ENCODE data around the gene TUT7.

The TUT7 gene

GRCh38 chr9:86286278-86286677, 67.9 kb downstream of the TUT7 start:
- Histone ChIP-seq H3K4me1 (ENCODE audit: control insufficient read depth, low read length) (peaks cover 35% of the 10 kb centered on the region), H3K9me2 (replicated peaks; ENCODE audit: control insufficient read depth, low read length) (no peaks in the 10 kb centered on the region), H3F3A (ENCODE audit: control insufficient read depth, insufficient read depth) (peaks cover 18% of the 10 kb centered on the region), H4K20me1 (ENCODE audit: control insufficient read depth, insufficient read depth, low read depth, low read length) (no peaks in the 10 kb centered on the region), H3K4me2 (ENCODE audit: low read length) (no peak overlapping the region), H3K36me3 (ENCODE audit: control insufficient read depth, low read length) (peaks cover 18% of the 10 kb centered on the region), H3K79me2 (ENCODE audit: control insufficient read depth, low read length) (peaks cover 7% of the 10 kb centered on the region), H3K4me3 (ENCODE audit: low read length) (no peak overlapping the region), H3K27me3 (ENCODE audit: control insufficient read depth, low read length) (no peaks in the 10 kb centered on the region), H3K9me3 (ENCODE audit: control insufficient read depth, insufficient read depth, low read length) (no peaks in the 10 kb centered on the region), H3K27ac (ENCODE audit: low read depth, low read length) (0 out of 2 replicates have a peak overlapping the region, but pooled peaks have one; percentile 45)
- TF ChIP-seq CTCF (IDR thresholded peaks at IDR 0.05; ENCODE audit: low read depth, low read length, poor library complexity, severe bottlenecking) (no peak), EZH2phosphoT487 (IDR thresholded peaks at IDR 0.05; ENCODE audit: borderline replicate concordance, low read length) (no peak)

GRCh38 chr9:86285261-86285660, 68.9 kb downstream of the TUT7 start:
- peaks cover 17% of the 10 kb centered on the region for H3K79me2 ChIP-seq (ENCODE audit: control insufficient read depth, low read length)
- H3K36me3 ChIP-seq (ENCODE audit: control insufficient read depth, low read length), result peaks cover 20% of the 10 kb centered on the region
- no peak for TF ChIP-seq CTCF (IDR thresholded peaks at IDR 0.05; ENCODE audit: low read depth, low read length, poor library complexity, severe bottlenecking)
- TF ChIP-seq EZH2phosphoT487 (IDR thresholded peaks at IDR 0.05; ENCODE audit: borderline replicate concordance, low read length), result no peak
- H3K4me2 ChIP-seq (ENCODE audit: low read length), result no peak overlapping the region
- H3K4me3 ChIP-seq (ENCODE audit: low read length), result no peak overlapping the region
- H3F3A ChIP-seq (ENCODE audit: control insufficient read depth, insufficient read depth), result peaks cover 18% of the 10 kb centered on the region
- H3K4me1 ChIP-seq (ENCODE audit: control insufficient read depth, low read length), result peaks cover 43% of the 10 kb centered on the region
- H3K27me3 ChIP-seq (ENCODE audit: control insufficient read depth, low read length), result no peaks in the 10 kb centered on the region
- no peak overlapping the region for H3K27ac ChIP-seq (ENCODE audit: low read depth, low read length)
- no peaks in the 10 kb centered on the region for H4K20me1 ChIP-seq (ENCODE audit: control insufficient read depth, insufficient read depth, low read depth, low read length)
- H3K9me2 ChIP-seq (replicated peaks; ENCODE audit: control insufficient read depth, low read length), result no peaks in the 10 kb centered on the region
- no peaks in the 10 kb centered on the region for H3K9me3 ChIP-seq (ENCODE audit: control insufficient read depth, insufficient read depth, low read length)

- H3F3A ChIP-seq (ENCODE audit: control insufficient read depth, insufficient read depth), result peaks cover 13% of the 10 kb centered on the region
- H3K9me2 ChIP-seq (replicated peaks; ENCODE audit: control insufficient read depth, low read length), result no peaks in the 10 kb centered on the region
- H3K4me1 ChIP-seq (ENCODE audit: control insufficient read depth, low read length), result peaks cover 48% of the 10 kb centered on the region
- H3K27ac ChIP-seq (ENCODE audit: low read depth, low read length), result no peak overlapping the region
- no peaks in the 10 kb centered on the region for H3K9me3 ChIP-seq (ENCODE audit: control insufficient read depth, insufficient read depth, low read length)
- H3K27me3 ChIP-seq (ENCODE audit: control insufficient read depth, low read length), result no peaks in the 10 kb centered on the region
- H3K79me2 ChIP-seq (ENCODE audit: control insufficient read depth, low read length), result peaks cover 39% of the 10 kb centered on the region
- H3K36me3 ChIP-seq (ENCODE audit: control insufficient read depth, low read length), result peaks cover 33% of the 10 kb centered on the region
- peak overlapping the region; percentile 99 for H3K4me2 ChIP-seq (ENCODE audit: low read length)
- TF ChIP-seq EZH2phosphoT487 (IDR thresholded peaks at IDR 0.05; ENCODE audit: borderline replicate concordance, low read length) (no peak), CTCF (IDR thresholded peaks at IDR 0.05; ENCODE audit: low read depth, low read length, poor library complexity, severe bottlenecking) (no peak)
- H3K4me3 ChIP-seq (ENCODE audit: low read length), result peak overlapping the region; percentile 99
- H4K20me1 ChIP-seq (ENCODE audit: control insufficient read depth, insufficient read depth, low read depth, low read length), result peaks cover 11% of the 10 kb centered on the region; the same call in 1 of the 2 replicates
Observed at GRCh38 chr9:86282979-86283535, 71.2 kb downstream of the TUT7 start.
